GM21423 (cell line): ENCODE measurements around the gene FRAT1.

Source experiments
- ATAC-seq: cut with Tn5 transposase; IDR thresholded peaks from one replicate; pipeline ENCODE4 v1.9.1; 2021; ENCODE audit warnings: mild to moderate bottlenecking, moderate library complexity; ENCODE audit not compliant: unreplicated experiment

FRAT1 gene

GRCh38 chr10:97363071-97363470 is 44.0 kb downstream of the FRAT1 start:
- no peak for ATAC-seq

- no peak for ATAC-seq
Measured at GRCh38 chr10:97365761-97366351, 46.8 kb downstream of the FRAT1 start.

GRCh38 chr10:97366572-97366971 is 47.5 kb downstream of the FRAT1 start:
- no peak for ATAC-seq

GRCh38 chr10:97367126-97367649 is 48.1 kb downstream of the FRAT1 start:
- no peak for ATAC-seq
